ACC112 (cell line): Measurements from ENCODE around the gene CORO6.

ENCODE experiments used
- H2AFZ ChIP-seq: fragments of 200-600 bp; sonication (generic); one replicate; pipeline ENCODE4 v1.6.0; 2017; ENCODE audit warnings: antibody characterized with exemption, low read length; ENCODE audit not compliant: unreplicated experiment
- H3K27ac ChIP-seq: fragments of 200-600 bp; sonication (generic); 2 replicates; pipeline ENCODE4 v1.5.1; 2014; ENCODE audit warnings: low read depth, mild to moderate bottlenecking, antibody characterized with exemption, low read length, moderate library complexity
- H3K27me3 ChIP-seq: fragments of 200-600 bp; sonication (generic); 2 replicates; pipeline ENCODE4 v1.6.1; 2014; ENCODE audit warnings: mild to moderate bottlenecking, antibody characterized with exemption, low read length, moderate library complexity, mixed read lengths; ENCODE audit not compliant: insufficient read depth
- H3K36me3 ChIP-seq: fragments of 200-600 bp; sonication (generic); 2 replicates; pipeline ENCODE4 v1.6.1; 2016; ENCODE audit warnings: mild to moderate bottlenecking, antibody characterized with exemption, low read length, moderate library complexity, mixed read lengths; ENCODE audit not compliant: insufficient read depth
- H3K4me1 ChIP-seq: fragments of 200-600 bp; sonication (generic); one replicate; pipeline ENCODE4 v1.6.1; 2016; ENCODE audit warnings: low read length, mixed read lengths; ENCODE audit not compliant: insufficient read depth, unreplicated experiment, control insufficient read depth
- H3K4me3 ChIP-seq: fragments of 200-600 bp; sonication (generic); 2 replicates; pipeline ENCODE4 v1.5.1; 2014; ENCODE audit warnings: mild to moderate bottlenecking, low read depth, low read length
- H3K79me2 ChIP-seq: fragments of 200-600 bp; sonication (generic); one replicate; pipeline ENCODE4 v1.6.0; 2016; ENCODE audit warnings: low read length; ENCODE audit not compliant: control insufficient read depth, unreplicated experiment, insufficient read depth

CORO6 gene

DNA sequence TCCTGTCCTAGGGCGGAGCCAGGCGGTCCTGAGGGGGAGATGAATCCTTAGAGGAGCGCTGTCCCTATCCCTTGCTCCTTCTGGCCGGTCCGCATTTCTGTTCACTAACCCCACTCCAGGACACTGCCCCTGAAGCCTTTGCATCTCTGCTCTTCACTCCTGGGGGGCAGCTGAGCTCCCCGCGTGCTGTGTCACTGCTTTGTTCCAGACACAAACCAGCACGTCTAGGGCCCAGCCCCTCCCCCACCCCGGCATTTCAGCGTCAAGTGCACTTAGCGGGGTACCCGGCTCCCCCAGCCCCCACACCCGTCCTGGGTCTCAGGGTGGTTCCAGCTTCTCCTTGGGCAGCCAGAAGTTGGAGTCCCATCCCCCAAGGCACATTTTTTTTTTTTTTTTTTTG lies 8.9 kb downstream of the CORO6 start:
- Histone ChIP-seq H3K79me2 (no peaks in the 10 kb centered on the region), H3K36me3 (no peaks in the 10 kb centered on the region), H3K4me1 (peaks cover 10% of the 10 kb centered on the region), H3K27ac (no peak overlapping the region), H2AFZ (peak overlapping the region; percentile 29), H3K27me3 (peaks cover 13% of the 10 kb centered on the region), H3K4me3 (peak overlapping the region; percentile 71)

DNA sequence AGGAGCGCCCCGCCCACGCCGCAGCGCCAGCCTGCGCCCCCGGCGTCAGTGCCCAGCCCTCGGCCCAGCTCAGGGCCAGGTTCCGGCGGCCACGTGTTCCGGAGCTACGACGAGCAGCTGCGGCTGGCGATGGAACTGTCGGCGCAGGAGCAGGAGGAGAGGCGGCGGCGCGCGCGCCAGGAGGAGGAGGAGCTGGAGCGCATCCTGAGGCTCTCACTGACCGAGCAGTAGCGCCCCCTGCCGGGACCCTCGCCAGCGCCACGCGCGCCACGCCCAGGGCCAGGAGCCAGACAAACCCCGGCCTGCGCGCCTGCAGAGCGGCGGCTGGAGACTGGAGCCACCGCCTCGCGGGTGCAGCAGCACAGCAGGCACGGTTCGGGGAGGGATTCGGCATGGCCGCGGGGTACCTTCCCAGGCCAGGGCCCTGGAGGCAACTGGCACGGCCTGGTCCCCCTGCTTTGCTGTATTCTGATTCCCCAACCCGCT lies 9.3 kb downstream of the CORO6 start:
- no peak overlapping the region for H3K27ac ChIP-seq
- H3K4me1 ChIP-seq, result peaks cover 10% of the 10 kb centered on the region
- no peaks in the 10 kb centered on the region for H3K79me2 ChIP-seq
- H3K27me3 ChIP-seq, result peaks cover 13% of the 10 kb centered on the region
- no peaks in the 10 kb centered on the region for H3K36me3 ChIP-seq
- H3K4me3 ChIP-seq, result peak overlapping the region; percentile 71
- peak overlapping the region; percentile 29 for H2AFZ ChIP-seq

DNA sequence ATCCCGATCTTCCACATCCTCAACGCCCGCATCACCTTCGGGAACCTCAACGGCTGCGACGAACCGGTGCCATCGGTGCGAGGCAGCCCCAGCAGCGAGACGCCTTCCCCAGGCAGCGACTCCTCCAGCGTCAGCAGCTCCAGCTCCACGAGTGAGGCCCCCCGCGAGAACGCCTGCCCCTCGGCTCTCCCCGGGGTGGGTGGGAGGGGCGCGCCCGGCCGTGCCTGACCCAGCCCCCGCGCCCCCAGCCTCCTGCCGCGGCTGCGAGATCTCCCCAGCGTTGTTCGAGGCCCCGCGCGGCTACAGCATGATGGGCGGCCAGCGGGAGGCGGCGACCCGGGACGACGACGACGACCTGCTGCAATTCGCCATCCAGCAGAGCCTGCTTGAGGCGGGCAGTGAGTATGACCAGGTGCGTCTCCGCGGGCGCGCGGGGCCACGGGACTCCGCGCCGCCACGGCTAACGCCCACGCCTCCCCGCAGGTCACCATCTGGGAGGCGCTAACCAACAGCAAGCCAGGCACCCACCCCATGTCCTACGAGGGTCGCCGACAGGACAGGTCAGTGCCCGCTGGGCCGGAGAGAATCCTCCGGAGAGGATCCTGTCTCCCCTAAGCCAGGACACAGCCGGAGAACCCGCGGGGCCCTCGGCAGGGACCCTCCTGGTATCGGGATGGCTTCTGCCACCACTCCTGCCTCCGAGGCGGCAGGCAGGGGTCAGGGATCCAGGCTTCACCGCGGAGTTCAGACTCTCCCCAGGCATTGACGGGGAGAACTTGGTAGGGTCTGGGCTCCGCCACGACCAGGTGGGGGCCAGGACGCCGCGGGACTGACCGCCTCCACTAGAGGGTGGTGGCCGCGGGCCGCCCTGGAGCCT lies 10.1 kb downstream of the CORO6 start:
- Histone ChIP-seq H3K36me3 (no peaks in the 10 kb centered on the region), H3K4me3 (peak overlapping the region; percentile 71), H3K27ac (no peak overlapping the region), H2AFZ (no peak overlapping the region), H3K79me2 (no peaks in the 10 kb centered on the region), H3K4me1 (peaks cover 10% of the 10 kb centered on the region), H3K27me3 (peaks cover 13% of the 10 kb centered on the region)

DNA sequence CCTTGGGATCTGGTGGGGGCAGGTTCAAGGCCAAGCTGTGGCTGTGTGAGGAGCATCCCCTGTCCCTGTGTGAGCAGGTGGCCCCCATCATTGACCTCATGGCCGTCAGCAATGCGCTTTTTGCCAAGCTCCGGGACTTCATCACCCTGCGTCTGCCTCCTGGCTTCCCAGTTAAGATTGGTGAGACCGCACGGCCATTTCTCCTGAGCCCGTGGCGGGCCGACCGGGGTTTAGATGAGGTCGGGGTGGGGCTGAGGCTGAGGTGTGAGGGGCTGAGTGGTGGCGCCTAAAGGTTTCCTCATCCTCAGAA lies 10.7 kb downstream of the CORO6 start:
- no peaks in the 10 kb centered on the region for H3K79me2 ChIP-seq
- no peak overlapping the region for H3K4me3 ChIP-seq
- H3K4me1 ChIP-seq, result peaks cover 10% of the 10 kb centered on the region
- H3K27ac ChIP-seq, result no peak overlapping the region
- H2AFZ ChIP-seq, result no peak overlapping the region
- H3K27me3 ChIP-seq, result peaks cover 11% of the 10 kb centered on the region
- no peaks in the 10 kb centered on the region for H3K36me3 ChIP-seq

DNA sequence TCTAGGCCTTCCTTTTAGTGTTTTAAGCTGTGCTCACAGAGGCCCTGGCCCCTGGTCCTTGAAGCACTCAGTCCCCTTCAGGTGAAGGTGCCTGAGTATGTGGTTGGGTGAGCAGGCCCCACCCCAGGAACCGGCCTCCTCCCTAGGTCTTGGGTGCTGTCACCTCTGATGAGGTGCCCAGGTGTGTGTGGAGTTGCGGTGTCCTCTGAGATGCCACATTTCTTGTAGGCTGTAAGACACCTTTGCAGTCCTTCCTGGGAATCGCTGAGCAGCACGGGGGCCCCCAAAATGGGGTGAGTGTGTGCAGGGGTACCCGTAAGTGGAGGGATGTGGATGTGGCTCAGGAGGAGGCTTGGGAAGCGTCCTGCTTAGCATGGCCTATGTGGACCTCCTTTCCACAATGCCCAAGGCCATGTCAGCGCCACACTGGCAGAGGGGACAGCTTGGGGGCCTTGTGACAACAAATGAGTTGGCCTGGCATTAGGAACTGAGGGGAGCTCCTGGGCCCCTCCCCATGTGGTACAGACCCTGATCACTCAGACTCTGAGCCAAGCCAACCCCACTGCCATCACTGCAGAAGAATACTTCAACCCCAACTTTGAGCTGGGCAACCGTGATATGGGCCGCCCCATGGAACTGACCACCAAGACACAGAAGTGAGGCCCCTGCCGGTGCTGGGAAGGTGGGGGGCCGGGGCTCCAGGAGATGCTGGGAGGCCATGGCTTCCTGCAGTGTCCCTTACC lies 11.2 kb downstream of the CORO6 start:
- Histone ChIP-seq H3K36me3 (no peaks in the 10 kb centered on the region), H3K27ac (no peak overlapping the region), H2AFZ (no peak overlapping the region), H3K4me1 (peaks cover 10% of the 10 kb centered on the region), H3K4me3 (no peak overlapping the region), H3K27me3 (peaks cover 6% of the 10 kb centered on the region), H3K79me2 (no peaks in the 10 kb centered on the region)

DNA sequence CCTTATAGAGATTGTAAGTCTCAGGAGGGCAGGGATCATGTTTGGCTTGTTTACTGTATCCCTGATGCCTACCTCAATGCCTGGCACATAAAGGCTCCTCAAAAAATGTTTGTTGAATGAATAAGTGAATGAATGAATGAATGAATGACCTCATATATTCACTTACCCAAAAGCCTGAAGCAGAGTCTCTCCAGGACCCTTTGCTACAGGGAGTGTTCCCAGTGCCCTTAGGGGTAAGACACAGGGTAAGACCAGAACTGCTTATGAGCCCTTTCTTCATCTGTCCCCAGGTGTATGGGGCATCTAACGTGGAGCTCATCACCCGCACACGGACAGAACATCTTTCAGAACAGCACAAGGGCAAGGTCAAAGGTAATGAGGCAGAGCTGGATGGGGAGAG lies 12.3 kb downstream of the CORO6 start:
- Histone ChIP-seq H2AFZ (no peak overlapping the region), H3K27ac (no peak overlapping the region), H3K4me1 (peaks cover 5% of the 10 kb centered on the region), H3K4me3 (no peak overlapping the region), H3K36me3 (no peaks in the 10 kb centered on the region), H3K27me3 (no peaks in the 10 kb centered on the region), H3K79me2 (no peaks in the 10 kb centered on the region)

DNA sequence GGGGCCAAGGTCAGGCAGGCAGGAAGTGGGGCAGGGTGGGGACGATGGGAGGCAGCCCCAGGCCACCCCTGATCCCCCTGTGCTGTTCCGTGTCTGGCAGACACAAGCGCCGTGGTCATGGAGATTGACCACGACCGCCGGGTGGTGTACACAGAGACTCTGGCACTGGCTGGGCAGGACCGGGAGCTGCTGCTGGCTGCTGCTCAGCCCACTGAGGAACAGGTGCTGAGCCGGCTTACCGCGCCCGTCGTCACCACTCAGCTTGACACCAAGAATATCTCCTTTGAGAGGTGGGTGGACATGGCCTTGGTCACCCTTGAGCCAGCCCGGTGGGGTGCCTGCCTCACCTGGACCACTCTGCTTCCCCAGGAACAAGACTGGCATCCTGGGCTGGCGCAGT lies 13.7 kb downstream of the CORO6 start:
- Histone ChIP-seq H2AFZ (no peak overlapping the region), H3K4me3 (no peak overlapping the region), H3K4me1 (peaks cover 5% of the 10 kb centered on the region), H3K79me2 (no peaks in the 10 kb centered on the region), H3K27ac (no peak overlapping the region), H3K36me3 (no peaks in the 10 kb centered on the region), H3K27me3 (no peaks in the 10 kb centered on the region)

DNA sequence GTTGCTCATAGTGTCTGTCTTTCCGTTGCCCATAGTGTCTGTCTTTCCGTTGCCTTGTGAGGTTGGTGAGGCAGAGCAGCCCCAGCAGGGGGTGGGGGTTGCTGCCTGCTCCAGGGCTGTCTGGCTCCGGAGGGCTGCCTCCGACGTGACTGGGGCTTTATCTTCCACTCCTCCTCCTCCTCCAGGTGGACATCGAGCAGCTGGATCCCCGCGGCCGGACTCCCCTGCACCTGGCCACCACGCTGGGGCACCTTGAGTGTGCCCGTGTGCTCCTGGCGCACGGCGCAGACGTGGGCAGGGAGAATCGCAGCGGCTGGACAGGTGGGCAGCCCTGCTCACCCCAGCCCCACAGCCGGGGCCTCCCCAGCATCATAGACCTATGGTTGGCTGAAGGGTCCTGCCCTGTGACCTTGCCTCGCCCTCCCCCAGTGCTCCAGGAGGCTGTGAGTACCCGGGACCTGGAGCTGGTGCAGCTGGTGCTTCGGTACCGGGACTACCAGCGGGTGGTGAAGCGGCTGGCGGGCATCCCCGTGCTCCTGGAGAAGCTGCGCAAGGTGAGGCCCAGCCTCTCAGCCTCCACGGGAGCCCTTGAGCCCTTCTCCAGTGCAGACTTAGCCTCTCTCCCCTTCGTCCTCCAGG lies 15.0 kb downstream of the CORO6 start:
- Histone ChIP-seq H3K27ac (no peak overlapping the region), H3K79me2 (no peaks in the 10 kb centered on the region), H3K36me3 (no peaks in the 10 kb centered on the region), H3K27me3 (no peaks in the 10 kb centered on the region), H3K4me3 (no peak overlapping the region), H3K4me1 (no peaks in the 10 kb centered on the region), H2AFZ (no peak overlapping the region)

DNA sequence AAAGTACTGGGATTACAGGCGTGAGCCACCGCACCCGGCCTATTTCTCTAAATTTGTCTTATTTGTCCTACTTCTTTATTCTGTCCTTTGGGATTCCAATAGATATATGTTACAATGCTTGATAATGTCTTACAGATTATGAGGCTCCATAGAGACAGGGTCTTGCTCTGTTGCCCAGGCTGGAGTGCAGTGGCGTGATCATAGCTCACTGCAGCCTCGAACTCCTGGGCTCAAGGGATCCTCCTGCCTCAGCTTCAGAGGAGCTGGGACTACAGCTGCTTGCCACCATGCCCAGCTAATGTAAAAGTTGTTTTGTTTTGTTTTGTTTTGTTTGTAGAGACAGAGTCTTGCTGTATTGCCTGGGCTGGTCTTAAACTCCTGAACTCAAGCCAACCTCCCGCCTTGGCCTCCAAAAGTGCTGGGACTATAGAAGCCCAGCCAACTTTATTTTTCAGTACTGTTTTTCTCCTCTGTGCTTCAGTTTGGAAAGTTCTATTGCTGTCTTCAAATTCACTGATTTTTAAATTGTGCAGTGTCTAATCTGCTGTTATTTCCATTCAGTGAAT lies 19.5 kb downstream of the CORO6 start:
- H3K27ac ChIP-seq, result no peak overlapping the region
- no peaks in the 10 kb centered on the region for H3K36me3 ChIP-seq
- H3K4me1 ChIP-seq, result no peaks in the 10 kb centered on the region
- no peak overlapping the region for H2AFZ ChIP-seq
- H3K4me3 ChIP-seq, result no peak overlapping the region
- H3K27me3 ChIP-seq, result no peaks in the 10 kb centered on the region
- no peaks in the 10 kb centered on the region for H3K79me2 ChIP-seq

DNA sequence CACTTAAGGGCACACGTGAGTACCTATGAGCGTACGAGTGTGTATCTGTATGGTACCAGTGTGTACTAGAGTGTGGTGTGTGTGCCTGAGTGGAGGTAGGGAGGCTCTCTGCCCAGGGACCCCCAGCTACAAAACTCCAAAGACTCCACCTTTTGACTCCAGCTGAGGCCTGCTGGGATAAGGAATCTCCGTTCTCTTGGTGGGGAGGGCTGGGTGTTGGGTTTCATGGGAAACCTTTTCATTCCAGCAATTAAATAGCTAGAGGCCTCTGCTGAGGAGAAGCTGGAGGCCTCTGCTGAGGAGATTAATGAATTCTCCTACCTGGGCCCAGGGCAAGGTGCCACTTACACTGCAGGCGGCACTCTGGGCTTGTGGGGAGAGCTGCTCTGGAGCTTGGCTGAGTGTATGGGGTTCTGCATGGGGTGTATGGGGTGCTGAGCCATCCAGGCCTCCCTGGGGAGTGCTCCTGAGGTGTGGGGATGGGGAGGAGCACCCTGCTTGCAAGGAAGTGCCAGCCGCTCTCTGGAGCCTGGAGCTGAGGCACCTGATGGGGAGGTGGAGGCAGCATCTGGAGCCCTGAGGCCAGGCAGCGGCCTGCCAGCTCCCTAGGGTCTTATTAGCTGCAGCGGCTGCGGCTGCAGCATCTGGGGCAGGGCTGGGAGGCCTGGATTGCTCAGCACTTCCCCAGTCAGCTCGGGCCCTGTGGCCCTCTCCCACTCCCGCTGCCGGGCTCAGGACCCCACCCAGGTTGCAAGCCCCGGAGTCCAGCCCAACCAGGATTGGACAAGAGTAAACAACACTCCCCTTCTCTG lies 25.1 kb downstream of the CORO6 start:
- H3K36me3 ChIP-seq, result no peaks in the 10 kb centered on the region
- no peak overlapping the region for H3K27ac ChIP-seq
- H3K27me3 ChIP-seq, result no peaks in the 10 kb centered on the region
- H3K4me3 ChIP-seq, result no peak overlapping the region
- no peaks in the 10 kb centered on the region for H3K79me2 ChIP-seq
- no peak overlapping the region for H2AFZ ChIP-seq
- H3K4me1 ChIP-seq, result peaks cover 11% of the 10 kb centered on the region
